ENCODE measurements around the gene MRPL42. TPM values are rescaled to one million over a fixed set of nuclear protein-coding genes. Genes with fewer than 3 reads are reported as not detected.

MRPL42 gene
- total and polyA plus RNA-seq, 2 of the 4 experiments (the other 2 are of a cell fraction) = 64.2 to 90.7 TPM

GRCh38 chr12:93550748-93551611 is 83.7 kb downstream of the MRPL42 start:
- Histone ChIP-seq H2AK5ac (ENCODE audit: low read depth, low read length) (no peak overlapping the region), H3K23ac (ENCODE audit: low read depth, low read length) (no peak overlapping the region), H4K91ac (ENCODE audit: insufficient read depth, low read depth, low read length) (no peak overlapping the region), H2BK5ac (ENCODE audit: low read depth, low read length, poor library complexity, severe bottlenecking) (no peak overlapping the region), H3K14ac (replicated peaks; ENCODE audit: low read depth, low read length) (no peak overlapping the region), H3K79me1 (ENCODE audit: low read depth in 1 of 2, low read length in 2 of 2) (peaks cover 0 to 18% of the 10 kb centered on the region in 2 experiments; a peak in 3 of 4 replicates), H3K4me3 (ENCODE audit: insufficient read depth, low read depth, low read length) (no peak overlapping the region), H3K18ac (ENCODE audit: low read depth, low read length) (no peak overlapping the region), H2BK120ac (ENCODE audit: low read depth, low read length) (no peak overlapping the region), H2AFZ (replicated peaks; ENCODE audit: low read length, poor library complexity) (no peak overlapping the region), H3K36me3 (ENCODE audit: control insufficient read depth, insufficient read depth, low read length) (peaks cover 2% of the 10 kb centered on the region; the same call in 1 of the 2 replicates), H3K27ac (ENCODE audit: insufficient read depth, low read length) (no peak overlapping the region), H3K4me2 (ENCODE audit: low read depth, low read length) (no peak overlapping the region), H3K9me3 (ENCODE audit: control insufficient read depth, insufficient read depth, low read length) (no peaks in the 10 kb centered on the region), H2BK15ac (ENCODE audit: low read depth, low read length) (no peak overlapping the region), H4K20me1 (ENCODE audit: insufficient read depth, low read length) (no peaks in the 10 kb centered on the region), H3K27me3 (ENCODE audit: control insufficient read depth, insufficient read depth, low read length) (no peaks in the 10 kb centered on the region), H2AK9ac (replicated peaks; ENCODE audit: low read depth, low read length, poor library complexity) (no peak overlapping the region), H3K4ac (ENCODE audit: low read depth, low read length) (no peak overlapping the region), H2BK20ac (ENCODE audit: low read depth, low read length) (no peak overlapping the region), H3K56ac (ENCODE audit: extremely low read depth, insufficient read depth, low read length) (no peak overlapping the region), H3K9me1 (ENCODE audit: insufficient read depth, low read length) (0 out of 2 replicates have a peak, but pooled peaks cover 9% of the 10 kb centered on the region), H4K5ac (ENCODE audit: low read depth, low read length) (no peak overlapping the region), H3K9ac (ENCODE audit: low read depth, low read length) (no peak overlapping the region), H3K4me1 (ENCODE audit: control insufficient read depth, insufficient read depth, low read length) (no peaks in the 10 kb centered on the region), H4K8ac (ENCODE audit: low read depth in 2 of 2, low read length in 2 of 2) (no peak overlapping the region)
- BruUV-seq (replicated peaks) = no TSS peak
- DNase-seq = no peak
- no peak for ATAC-seq (ENCODE audit: low read depth)
- dilution Hi-C loops (cut with HindIII; ENCODE audit: low sequenced_read_pairs, unreplicated experiment) (no loop called here), in situ Hi-C loops (cut with MboI; ENCODE audit: low sequenced_read_pairs) (no loop called here), intact Hi-C loops (cut with micrococcal nuclease) (no loop called here)
- ChIA-PET CTCF (no interaction called here), POLR2A (ENCODE audit: unreplicated experiment) (no interaction called here)
- 50% methylated on average over 1 of the region's 11 CpGs; no CpG with 5 or more reads in 1 of the 2 experiments for WGBS, 2 experiments (ENCODE audit: extremely low coverage in 2 of 2, insufficient read length in 1 of 2)
- TF ChIP-seq MXI1 (IDR thresholded peaks at IDR 0.05; ENCODE audit: borderline replicate concordance, low read depth, low read length) (no peak), POLR2A (IDR thresholded peaks at IDR 0.05; ENCODE audit: low read depth, low read length) (no peak), MAFK (IDR thresholded peaks at IDR 0.05; ENCODE audit: low read depth, low read length) (no peak), CTCF (conservative IDR thresholded peaks at IDR 0.05; ENCODE audit: low read depth, low read length) (no peak), FOS (IDR thresholded peaks at IDR 0.05; ENCODE audit: low read depth, low read length) (no peak), RCOR1 (IDR thresholded peaks at IDR 0.05; ENCODE audit: insufficient replicate concordance, low read length) (no peak), BHLHE40 (IDR thresholded peaks at IDR 0.05; ENCODE audit: low read depth, low read length) (no peak), RFX5 (IDR thresholded peaks at IDR 0.05; ENCODE audit: low read depth, low read length) (no peak)
